ENCODE results near the gene UQCRQ. TPM values are rescaled to one million over a fixed set of nuclear protein-coding genes. Genes with fewer than 3 reads are reported as not detected.

The UQCRQ gene
- total and polyA plus RNA-seq, 2 of the 13 experiments (the other 11 are each of a cell fraction or from before 2014, with no cell fraction given) = 257 to 575 TPM

DNA sequence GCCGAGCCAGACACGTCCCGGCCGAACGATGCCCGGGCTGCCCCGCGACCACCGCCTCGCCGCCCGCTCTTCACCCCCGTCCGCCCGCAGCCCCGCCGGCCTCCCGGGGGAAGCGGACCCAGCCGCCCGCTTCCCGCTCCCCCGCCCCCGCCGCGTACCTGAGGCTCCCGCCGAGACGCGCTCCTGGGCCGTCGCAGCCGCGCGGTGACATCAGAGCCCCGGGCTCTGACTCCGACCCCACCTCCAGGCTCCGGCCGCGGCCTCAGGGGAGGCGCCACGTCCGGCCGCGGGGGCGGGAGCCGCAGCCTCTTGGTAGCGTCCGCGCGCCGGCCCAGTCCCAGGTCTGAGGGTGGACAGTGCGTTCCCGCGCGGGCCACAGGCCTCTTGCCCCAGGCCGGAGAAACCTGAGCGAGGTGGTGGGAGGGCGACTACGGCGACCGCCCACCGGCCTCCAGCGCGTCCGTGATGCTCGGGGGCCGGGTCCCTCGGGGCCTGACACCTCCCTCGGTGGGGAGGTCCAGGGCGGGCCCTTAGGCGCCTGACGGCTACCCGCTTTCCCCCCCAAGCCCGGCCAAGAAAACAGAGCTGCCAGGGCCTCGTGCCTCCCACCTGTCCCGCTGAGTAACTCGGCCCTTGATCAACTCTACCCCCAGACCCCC, 35.9 kb upstream of the UQCRQ start, which contains the start of gene SHROOM1 (continued):
- TF ChIP-seq HMGXB4 (CRISPR knock-in tag; IDR thresholded peaks at IDR 0.05; ENCODE audit: borderline replicate concordance in 1 of 2, low read depth in 1 of 2) (peak in 1 of 2 experiments; percentile 36; a peak in 2 of 4 replicates), ZNF841 (CRISPR knock-in tag; IDR thresholded peaks at IDR 0.05; ENCODE audit: borderline replicate concordance) (no peak), NFKBIZ (CRISPR knock-in tag; IDR thresholded peaks at IDR 0.05) (no peak), THYN1 (CRISPR knock-in tag; IDR thresholded peaks at IDR 0.05; ENCODE audit: borderline replicate concordance, low read depth) (no peak), TEAD2 (CRISPR knock-in tag; IDR thresholded peaks at IDR 0.05) (no peak), HNRNPH1 (optimal IDR thresholded peaks at IDR 0.05; ENCODE audit: low read depth, low read length) (no peak), TFDP1 (CRISPR knock-in tag; IDR thresholded peaks at IDR 0.05; ENCODE audit: borderline replicate concordance) (peak; percentile 80; the same call in 1 of the 2 replicates), ZSCAN21 (CRISPR knock-in tag; IDR thresholded peaks at IDR 0.05; ENCODE audit: borderline replicate concordance) (peak; percentile 28), PHF21A (CRISPR knock-in tag; IDR thresholded peaks at IDR 0.05) (no peak), STAT6 (CRISPR knock-in tag; IDR thresholded peaks at IDR 0.05; ENCODE audit: borderline replicate concordance) (no peak)
- TF ChIP-seq, protein P1, sequence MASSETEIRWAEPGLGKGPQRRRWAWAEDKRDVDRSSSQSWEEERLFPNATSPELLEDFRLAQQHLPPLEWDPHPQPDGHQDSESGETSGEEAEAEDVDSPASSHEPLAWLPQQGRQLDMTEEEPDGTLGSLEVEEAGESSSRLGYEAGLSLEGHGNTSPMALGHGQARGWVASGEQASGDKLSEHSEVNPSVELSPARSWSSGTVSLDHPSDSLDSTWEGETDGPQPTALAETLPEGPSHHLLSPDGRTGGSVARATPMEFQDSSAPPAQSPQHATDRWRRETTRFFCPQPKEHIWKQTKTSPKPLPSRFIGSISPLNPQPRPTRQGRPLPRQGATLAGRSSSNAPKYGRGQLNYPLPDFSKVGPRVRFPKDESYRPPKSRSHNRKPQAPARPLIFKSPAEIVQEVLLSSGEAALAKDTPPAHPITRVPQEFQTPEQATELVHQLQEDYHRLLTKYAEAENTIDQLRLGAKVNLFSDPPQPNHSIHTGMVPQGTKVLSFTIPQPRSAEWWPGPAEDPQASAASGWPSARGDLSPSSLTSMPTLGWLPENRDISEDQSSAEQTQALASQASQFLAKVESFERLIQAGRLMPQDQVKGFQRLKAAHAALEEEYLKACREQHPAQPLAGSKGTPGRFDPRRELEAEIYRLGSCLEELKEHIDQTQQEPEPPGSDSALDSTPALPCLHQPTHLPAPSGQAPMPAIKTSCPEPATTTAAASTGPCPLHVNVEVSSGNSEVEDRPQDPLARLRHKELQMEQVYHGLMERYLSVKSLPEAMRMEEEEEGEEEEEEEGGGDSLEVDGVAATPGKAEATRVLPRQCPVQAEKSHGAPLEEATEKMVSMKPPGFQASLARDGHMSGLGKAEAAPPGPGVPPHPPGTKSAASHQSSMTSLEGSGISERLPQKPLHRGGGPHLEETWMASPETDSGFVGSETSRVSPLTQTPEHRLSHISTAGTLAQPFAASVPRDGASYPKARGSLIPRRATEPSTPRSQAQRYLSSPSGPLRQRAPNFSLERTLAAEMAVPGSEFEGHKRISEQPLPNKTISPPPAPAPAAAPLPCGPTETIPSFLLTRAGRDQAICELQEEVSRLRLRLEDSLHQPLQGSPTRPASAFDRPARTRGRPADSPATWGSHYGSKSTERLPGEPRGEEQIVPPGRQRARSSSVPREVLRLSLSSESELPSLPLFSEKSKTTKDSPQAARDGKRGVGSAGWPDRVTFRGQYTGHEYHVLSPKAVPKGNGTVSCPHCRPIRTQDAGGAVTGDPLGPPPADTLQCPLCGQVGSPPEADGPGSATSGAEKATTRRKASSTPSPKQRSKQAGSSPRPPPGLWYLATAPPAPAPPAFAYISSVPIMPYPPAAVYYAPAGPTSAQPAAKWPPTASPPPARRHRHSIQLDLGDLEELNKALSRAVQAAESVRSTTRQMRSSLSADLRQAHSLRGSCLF (CRISPR knock-in tag; IDR thresholded peaks at IDR 0.05; ENCODE audit: borderline replicate concordance) = no peak
